Fibroblast of peridontal ligament (primary cell): Measurements from ENCODE around the gene NFKBIZ.

Experiments
- DNase-seq: peaks from one replicate; pipeline ENCODE4 v3.0.0-alpha.2; 2010; ENCODE audit errors: extremely low read depth

Gene NFKBIZ

GRCh38 chr3:101827211-101828174, 21.8 kb upstream of the NFKBIZ start:
- DNase-seq, result peak; percentile 78

- peak; percentile 40 for DNase-seq
These were observed 21.0 kb upstream of the NFKBIZ start for GRCh38 chr3:101828276-101828675.

GRCh38 chr3:101828691-101829436, 20.4 kb upstream of the NFKBIZ start:
- DNase-seq, result peak; percentile 79

- DNase-seq, result no peak
These were observed 19.9 kb upstream of the NFKBIZ start for GRCh38 chr3:101829437-101829830.

GRCh38 chr3:101829874-101830273, 19.4 kb upstream of the NFKBIZ start:
- peak; percentile 8 for DNase-seq

- no peak for DNase-seq
These were observed 15.8 kb upstream of the NFKBIZ start for GRCh38 chr3:101833446-101833974.

- no peak for DNase-seq
These were observed 13.6 kb upstream of the NFKBIZ start for GRCh38 chr3:101835676-101836075.

GRCh38 chr3:101836160-101836559, 13.2 kb upstream of the NFKBIZ start:
- no peak for DNase-seq

- DNase-seq, result peak; percentile 92
These were observed 12.4 kb upstream of the NFKBIZ start for GRCh38 chr3:101836652-101837598.

- DNase-seq, result no peak
These were observed 10.6 kb upstream of the NFKBIZ start for GRCh38 chr3:101838691-101839090.

- no peak for DNase-seq
These were observed 9.2 kb upstream of the NFKBIZ start for GRCh38 chr3:101840066-101840465.

- peak; percentile 21 for DNase-seq
These were observed 6.9 kb upstream of the NFKBIZ start for GRCh38 chr3:101842245-101842934.

GRCh38 chr3:101842935-101843330, 6.4 kb upstream of the NFKBIZ start:
- no peak for DNase-seq

GRCh38 chr3:101845425-101845824, 3.9 kb upstream of the NFKBIZ start:
- DNase-seq, result no peak

GRCh38 chr3:101846709-101847108, 2.6 kb upstream of the NFKBIZ start:
- no peak for DNase-seq

GRCh38 chr3:101847328-101847727, 2.0 kb upstream of the NFKBIZ start:
- no peak for DNase-seq

- no peak for DNase-seq
These were observed 988 bp upstream of the NFKBIZ start for GRCh38 chr3:101848326-101848725.

GRCh38 chr3:101849714-101850245, 466 bp downstream of the NFKBIZ start:
- no peak for DNase-seq

GRCh38 chr3:101850246-101851051, 1.1 kb downstream of the NFKBIZ start:
- DNase-seq, result peak; percentile 95
